Panc1 (cell line): ENCODE results near the gene KIAA1217. TPM values are rescaled to one million over a fixed set of nuclear protein-coding genes. Genes with fewer than 3 reads are reported as not detected.

Source experiments
- ATAC-seq: fragments of 200-7000 bp; cut with Tn5 transposase; 2 replicates; pipeline ENCODE4 v1.9.1; 2020; ENCODE audit warnings: mild to moderate bottlenecking, moderate library complexity
- BruUV-seq: library from RNA; stranded (reverse); fragments of 400-500 nt; replicated peaks from 2 replicates; lab custom pipeline; 2021; lab: Mats Ljungman, UMichigan
- CTCF ChIA-PET: fragments of 300-600 bp; sonication (Branson Sonifier 250); formaldehyde crosslinking; loops from one replicate; lab custom pipeline; 2022; ENCODE audit warnings: antibody characterized with exemption; lab: Charles Lee
- POLR2A ChIA-PET: fragments of 300-600 bp; sonication (Branson Sonifier 250); formaldehyde crosslinking; loops from one replicate; lab custom pipeline; 2022; ENCODE audit warnings: antibody characterized with exemption; lab: Charles Lee
- DNase-seq: peaks from one replicate; pipeline ENCODE4 v3.0.0-alpha.2; 2010; ENCODE audit warnings: low read depth, low spot score
- H3K27ac ChIP-seq: 2 replicates; pipeline ENCODE4 v1.5.1; 2011; ENCODE audit warnings: mild to moderate bottlenecking, low read length, inconsistent platforms
- H3K27me3 ChIP-seq: fragments of 200-500 bp; sonication (Bioruptor generic); 2 replicates; pipeline ENCODE4 v1.6.0; 2014; ENCODE audit warnings: low read length, inconsistent platforms; ENCODE audit not compliant: control insufficient read depth, insufficient read depth
- H3K36me3 ChIP-seq: fragments of 200-500 bp; sonication (Bioruptor generic); 2 replicates; pipeline ENCODE4 v1.5.1; 2014; ENCODE audit warnings: inconsistent platforms, mild to moderate bottlenecking, low read length, moderate library complexity; ENCODE audit not compliant: control insufficient read depth, insufficient read depth
- H3K4me1 ChIP-seq: 2 replicates; pipeline ENCODE4 v1.5.1; 2011; ENCODE audit warnings: inconsistent platforms, mild to moderate bottlenecking, low read length, moderate library complexity; ENCODE audit not compliant: control insufficient read depth, insufficient read depth
- H3K4me3 ChIP-seq, 2 experiments: 2 replicates each; pipeline ENCODE4 v1.5.1; 2011 to 2012; ENCODE audit warnings: low read depth in 2 of 2, low read length in 2 of 2, mild to moderate bottlenecking in 2 of 2, inconsistent platforms in 1 of 2, moderate library complexity in 1 of 2
- H3K9me3 ChIP-seq: fragments of 200-500 bp; sonication (Bioruptor generic); 2 replicates; pipeline ENCODE4 v1.5.1; 2014; ENCODE audit warnings: low read depth, mild to moderate bottlenecking, inconsistent platforms, low read length, moderate library complexity; ENCODE audit not compliant: control insufficient read depth, insufficient read depth
- CTCF ChIP-seq: fragments of 450-650 bp; IDR thresholded peaks from 2 replicates; pipeline ENCODE4 v1.5.1; 2017; ENCODE audit warnings: mild to moderate bottlenecking
- POLR2AphosphoS5 ChIP-seq: IDR thresholded peaks from 2 replicates; pipeline ENCODE4 v1.6.1; 2012; ENCODE audit warnings: mild to moderate bottlenecking, low read depth, low read length, moderate library complexity
- SIN3A ChIP-seq: IDR thresholded peaks from 2 replicates; pipeline ENCODE4 v1.6.1; 2012; ENCODE audit warnings: low read depth, mild to moderate bottlenecking, low read length, moderate library complexity, borderline replicate concordance; ENCODE audit not compliant: insufficient read depth
- TCF7L2 ChIP-seq: IDR thresholded peaks from 2 replicates; pipeline ENCODE4 v1.6.1; 2011; ENCODE audit warnings: mild to moderate bottlenecking, low read depth, low read length, inconsistent platforms
- in situ Hi-C: cut with HindIII; loops from 2 replicates; pipeline ENCODE4 v1.10.0; 2016; ENCODE audit warnings: low sequenced_read_pairs, low pct_unique_long_range_greater_than_20kb
- intact Hi-C: fragments of 100-400 bp; cut with micrococcal nuclease; formaldehyde crosslinking; loops from one replicate; pipeline ENCODE4 v1.10.0; 2022; ENCODE audit not compliant: unreplicated experiment
- total RNA-seq: library from RNA; stranded (reverse); gene quantifications from one replicate; pipeline ENCODE4 v1.2.1, GENCODE V29; 2021; ENCODE audit not compliant: unreplicated experiment
- TF ChIP-seq, protein P1 (sequence below), 2 experiments: IDR thresholded peaks; 2 replicates each; pipeline ENCODE4 v1.6.1; 2011 to 2012; ENCODE audit warnings: low read depth in 2 of 2, control low read depth in 1 of 2, low read length in 1 of 2, mild to moderate bottlenecking in 1 of 2, moderate library complexity in 1 of 2; ENCODE audit not compliant: insufficient read depth in 1 of 2

The KIAA1217 gene
- total RNA-seq, 1 experiment from 2014 or later, result 11.6 TPM

DNA sequence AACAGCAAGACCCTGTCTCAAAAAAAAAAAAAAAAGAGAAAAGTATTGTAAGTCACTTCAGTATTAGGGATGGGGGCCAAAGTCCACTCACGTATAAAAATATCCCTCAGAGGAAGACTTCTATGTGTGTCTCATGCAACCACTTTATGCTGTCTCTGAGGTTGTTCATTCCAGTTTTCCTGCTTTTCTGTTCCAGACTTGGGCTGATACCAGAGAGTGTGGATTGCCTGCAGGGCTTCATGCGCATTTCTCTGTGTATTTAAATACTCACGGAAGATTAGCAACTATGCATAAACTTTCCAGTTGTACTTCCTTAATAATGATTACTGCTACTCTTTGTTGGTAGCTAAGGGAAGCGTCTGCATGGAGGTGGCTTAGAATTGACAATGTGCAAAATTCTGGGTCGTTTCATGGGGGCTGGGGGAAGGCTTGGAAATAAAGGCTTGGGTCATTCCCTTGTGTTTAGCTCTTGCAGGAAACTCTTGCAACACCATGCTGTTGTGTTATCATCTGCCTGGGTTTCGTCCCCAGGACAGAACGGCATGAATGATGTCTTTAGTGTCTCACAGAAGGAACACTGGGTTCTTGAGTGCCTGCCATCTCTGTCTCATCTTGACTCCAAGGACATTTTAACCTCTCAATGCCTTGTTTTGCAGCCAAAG lies 54.1 kb downstream of the KIAA1217 start:
- ChIA-PET CTCF (no interaction called here), POLR2A (interaction anchor here (0.7 kb wide), 1 partner anchor 622 kb away, joined by 6 read pairs; no protein-coding TSS in a partner anchor)
- ATAC-seq, result no peak
- H3K9me3 ChIP-seq, result no peaks in the 10 kb centered on the region
- no peaks in the 10 kb centered on the region for H3K36me3 ChIP-seq
- in situ Hi-C loops, result no loop called here
- no TSS peak for BruUV-seq
- no peaks in the 10 kb centered on the region for H3K27me3 ChIP-seq
- TF ChIP-seq SIN3A (no peak), TCF7L2 (no peak), CTCF (no peak), POLR2AphosphoS5 (no peak)
- TF ChIP-seq, protein P1, sequence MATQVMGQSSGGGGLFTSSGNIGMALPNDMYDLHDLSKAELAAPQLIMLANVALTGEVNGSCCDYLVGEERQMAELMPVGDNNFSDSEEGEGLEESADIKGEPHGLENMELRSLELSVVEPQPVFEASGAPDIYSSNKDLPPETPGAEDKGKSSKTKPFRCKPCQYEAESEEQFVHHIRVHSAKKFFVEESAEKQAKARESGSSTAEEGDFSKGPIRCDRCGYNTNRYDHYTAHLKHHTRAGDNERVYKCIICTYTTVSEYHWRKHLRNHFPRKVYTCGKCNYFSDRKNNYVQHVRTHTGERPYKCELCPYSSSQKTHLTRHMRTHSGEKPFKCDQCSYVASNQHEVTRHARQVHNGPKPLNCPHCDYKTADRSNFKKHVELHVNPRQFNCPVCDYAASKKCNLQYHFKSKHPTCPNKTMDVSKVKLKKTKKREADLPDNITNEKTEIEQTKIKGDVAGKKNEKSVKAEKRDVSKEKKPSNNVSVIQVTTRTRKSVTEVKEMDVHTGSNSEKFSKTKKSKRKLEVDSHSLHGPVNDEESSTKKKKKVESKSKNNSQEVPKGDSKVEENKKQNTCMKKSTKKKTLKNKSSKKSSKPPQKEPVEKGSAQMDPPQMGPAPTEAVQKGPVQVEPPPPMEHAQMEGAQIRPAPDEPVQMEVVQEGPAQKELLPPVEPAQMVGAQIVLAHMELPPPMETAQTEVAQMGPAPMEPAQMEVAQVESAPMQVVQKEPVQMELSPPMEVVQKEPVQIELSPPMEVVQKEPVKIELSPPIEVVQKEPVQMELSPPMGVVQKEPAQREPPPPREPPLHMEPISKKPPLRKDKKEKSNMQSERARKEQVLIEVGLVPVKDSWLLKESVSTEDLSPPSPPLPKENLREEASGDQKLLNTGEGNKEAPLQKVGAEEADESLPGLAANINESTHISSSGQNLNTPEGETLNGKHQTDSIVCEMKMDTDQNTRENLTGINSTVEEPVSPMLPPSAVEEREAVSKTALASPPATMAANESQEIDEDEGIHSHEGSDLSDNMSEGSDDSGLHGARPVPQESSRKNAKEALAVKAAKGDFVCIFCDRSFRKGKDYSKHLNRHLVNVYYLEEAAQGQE (IDR thresholded peaks at IDR 0.05; ENCODE audit: insufficient read depth in 1 of 2, low read depth in 2 of 2, low read length in 1 of 2), result no peak
- no peak overlapping the region for H3K27ac ChIP-seq
- intact Hi-C loops, result no loop called here
- no peaks in the 10 kb centered on the region for H3K4me1 ChIP-seq
- DNase-seq, result no peak
- H3K4me3 ChIP-seq, result no peak overlapping the region

- POLR2A ChIA-PET, result no interaction called here
- H3K9me3 ChIP-seq, result no peaks in the 10 kb centered on the region
- no peak overlapping the region for H3K27ac ChIP-seq
- no peaks in the 10 kb centered on the region for H3K4me1 ChIP-seq
- no peak for DNase-seq
- BruUV-seq, result no TSS peak
- no peak for TF ChIP-seq CTCF
- no peak for TF ChIP-seq POLR2AphosphoS5
- TF ChIP-seq SIN3A, result no peak
- no peak for TF ChIP-seq TCF7L2
- TF ChIP-seq, protein P1 (IDR thresholded peaks at IDR 0.05; ENCODE audit: insufficient read depth in 1 of 2, low read depth in 2 of 2, low read length in 1 of 2), result no peak
- intact Hi-C loops, result no loop called here
- ATAC-seq, result no peak
- no peaks in the 10 kb centered on the region for H3K36me3 ChIP-seq
- CTCF ChIA-PET, result no interaction called here
- no peaks in the 10 kb centered on the region for H3K27me3 ChIP-seq
- no peak overlapping the region for H3K4me3 ChIP-seq
- in situ Hi-C loops, result no loop called here
These were observed 60.5 kb downstream of the KIAA1217 start for GRCh38 chr10:24269476-24269875.
